Activated T-cell treated with anti-CD3 and anti-CD28 coated beads, Interleukin-2, amount 50 U/mL, for 24 hours (primary cell): ENCODE results near the gene SIPA1L3.

ENCODE experiments used
- DNase-seq: peaks from one replicate; pipeline ENCODE4 v3.0.0-alpha.2; 2020
- H3K27ac Mint-ChIP-seq: 2 replicates; pipeline ENCODE4 v1.8.0; 2020; ENCODE audit warnings: mild to moderate bottlenecking, mixed read lengths
- H3K27me3 Mint-ChIP-seq: 2 replicates; pipeline ENCODE4 v1.8.0; 2020; ENCODE audit warnings: mixed read lengths
- H3K36me3 Mint-ChIP-seq: 2 replicates; pipeline ENCODE4 v1.8.0; 2020; ENCODE audit warnings: low read depth, mixed read lengths
- H3K4me1 Mint-ChIP-seq: 2 replicates; pipeline ENCODE4 v1.8.0; 2020; ENCODE audit warnings: low read depth, mixed read lengths
- H3K4me3 Mint-ChIP-seq: 2 replicates; pipeline ENCODE4 v1.8.0; 2020; ENCODE audit warnings: mild to moderate bottlenecking, moderate library complexity, mixed read lengths
- H3K9me3 Mint-ChIP-seq: 2 replicates; pipeline ENCODE4 v1.8.0; 2020; ENCODE audit warnings: mixed read lengths

The SIPA1L3 gene

DNA sequence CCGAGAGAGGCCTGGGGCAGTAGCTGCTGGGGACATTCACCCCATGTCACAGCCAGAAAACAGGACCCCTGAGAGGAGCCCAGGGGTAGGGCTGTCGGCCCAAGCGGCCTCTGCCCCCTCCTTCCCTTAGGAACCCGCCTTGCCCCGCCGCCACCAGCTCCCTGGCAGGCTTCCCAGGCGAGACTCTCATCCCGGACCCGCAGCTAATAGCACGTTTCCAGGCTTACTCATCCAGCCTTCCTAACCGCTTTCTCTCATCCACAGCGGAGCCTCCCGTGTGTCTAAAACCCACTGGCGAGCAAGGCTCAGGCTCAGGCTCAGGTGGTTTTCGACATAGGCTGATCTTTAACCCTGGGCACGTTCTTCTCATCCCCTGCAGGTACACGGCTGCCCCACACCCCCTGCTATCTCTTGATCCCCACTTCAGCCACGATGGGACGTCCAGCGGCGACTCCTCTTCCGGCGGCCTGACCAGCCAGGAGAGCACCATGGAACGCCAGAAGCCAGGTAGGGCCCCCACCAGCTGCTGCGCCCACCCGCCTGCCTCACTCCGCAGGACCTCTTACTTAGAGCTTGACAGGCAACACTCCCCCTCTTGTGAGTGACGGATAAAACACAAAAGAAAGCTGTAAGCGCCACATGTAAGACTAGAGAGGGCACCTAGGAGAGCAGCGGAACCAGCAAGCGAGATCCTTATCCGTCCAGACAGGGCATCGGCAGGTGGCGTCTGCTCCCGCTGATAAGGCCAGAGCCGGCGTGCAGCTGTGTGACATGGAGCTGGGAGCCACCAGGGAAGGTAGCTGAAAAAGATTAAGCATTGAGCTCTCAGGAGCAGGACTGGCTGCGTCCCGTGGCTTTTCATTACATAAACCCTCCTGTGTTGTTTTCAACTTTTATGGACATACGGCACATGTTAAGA is 245.7 kb downstream of the SIPA1L3 start:
- H3K9me3 Mint-ChIP-seq = no peaks in the 10 kb centered on the region
- DNase-seq = no peak
- H3K36me3 Mint-ChIP-seq = peaks cover 38% of the 10 kb centered on the region
- no peaks in the 10 kb centered on the region for H3K27me3 Mint-ChIP-seq
- H3K27ac Mint-ChIP-seq = no peak overlapping the region
- no peaks in the 10 kb centered on the region for H3K4me1 Mint-ChIP-seq
- H3K4me3 Mint-ChIP-seq = no peak overlapping the region

GRCh38 chr19:38155453-38155852 is 248.4 kb downstream of the SIPA1L3 start:
- H3K4me3 Mint-ChIP-seq = no peak overlapping the region
- H3K27ac Mint-ChIP-seq = no peak overlapping the region
- no peaks in the 10 kb centered on the region for H3K27me3 Mint-ChIP-seq
- H3K4me1 Mint-ChIP-seq = no peaks in the 10 kb centered on the region
- no peaks in the 10 kb centered on the region for H3K9me3 Mint-ChIP-seq
- H3K36me3 Mint-ChIP-seq = peaks cover 54% of the 10 kb centered on the region
- DNase-seq = no peak

DNA sequence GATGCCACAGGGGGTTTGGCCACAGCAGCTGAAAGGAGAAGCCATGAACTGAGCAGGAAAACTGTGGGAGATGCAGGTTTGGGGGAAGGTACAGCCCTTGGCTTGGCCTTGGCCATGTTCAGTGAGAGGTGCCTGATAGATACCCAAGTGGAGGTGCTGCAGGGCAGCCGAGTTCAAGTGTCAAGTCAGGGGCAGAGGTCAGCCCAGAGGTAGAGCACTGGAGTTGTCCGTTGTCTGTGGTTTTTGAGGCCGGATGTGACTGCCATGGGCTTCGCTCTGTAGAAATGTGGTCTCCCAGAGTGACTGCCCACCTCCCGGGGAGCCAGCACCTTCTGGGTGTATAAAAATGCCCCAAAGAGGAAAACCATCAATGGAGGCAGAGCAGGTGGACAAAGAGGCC is 251.7 kb downstream of the SIPA1L3 start:
- DNase-seq = no peak
- no peaks in the 10 kb centered on the region for H3K27me3 Mint-ChIP-seq
- peaks cover 67% of the 10 kb centered on the region for H3K36me3 Mint-ChIP-seq
- no peaks in the 10 kb centered on the region for H3K4me1 Mint-ChIP-seq
- H3K27ac Mint-ChIP-seq = no peak overlapping the region
- no peak overlapping the region for H3K4me3 Mint-ChIP-seq
- H3K9me3 Mint-ChIP-seq = peaks cover 3% of the 10 kb centered on the region

GRCh38 chr19:38162094-38162493 is 255.1 kb downstream of the SIPA1L3 start:
- DNase-seq = no peak
- H3K27ac Mint-ChIP-seq = no peak overlapping the region
- H3K4me3 Mint-ChIP-seq = no peak overlapping the region
- no peaks in the 10 kb centered on the region for H3K4me1 Mint-ChIP-seq
- peaks cover 79% of the 10 kb centered on the region for H3K36me3 Mint-ChIP-seq
- H3K9me3 Mint-ChIP-seq = peaks cover 3% of the 10 kb centered on the region
- no peaks in the 10 kb centered on the region for H3K27me3 Mint-ChIP-seq

DNA sequence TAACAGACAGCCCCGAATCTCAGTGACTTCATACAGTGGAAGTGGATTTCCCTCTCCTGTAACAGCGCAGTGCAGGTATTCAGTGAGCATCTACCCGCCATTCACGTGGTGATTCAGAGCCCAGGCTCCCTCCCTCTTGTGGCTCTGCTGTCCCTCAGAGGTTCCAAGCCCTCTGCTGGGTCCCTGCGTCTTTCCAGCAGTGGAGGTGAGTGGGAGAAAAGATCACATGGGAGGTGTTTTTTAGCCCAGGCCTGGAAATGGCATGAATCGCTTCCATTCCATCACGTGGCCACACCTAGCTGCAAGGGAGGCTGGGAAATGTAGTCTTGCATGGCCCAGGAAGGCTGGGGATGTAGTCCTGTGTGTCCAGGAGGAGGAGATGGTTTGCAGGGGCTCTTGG is 255.6 kb downstream of the SIPA1L3 start:
- Mint-ChIP-seq H3K9me3 (peaks cover 3% of the 10 kb centered on the region), H3K27me3 (no peaks in the 10 kb centered on the region), H3K27ac (no peak overlapping the region), H3K4me1 (no peaks in the 10 kb centered on the region), H3K4me3 (no peak overlapping the region), H3K36me3 (peaks cover 77% of the 10 kb centered on the region)
- DNase-seq = no peak

DNA sequence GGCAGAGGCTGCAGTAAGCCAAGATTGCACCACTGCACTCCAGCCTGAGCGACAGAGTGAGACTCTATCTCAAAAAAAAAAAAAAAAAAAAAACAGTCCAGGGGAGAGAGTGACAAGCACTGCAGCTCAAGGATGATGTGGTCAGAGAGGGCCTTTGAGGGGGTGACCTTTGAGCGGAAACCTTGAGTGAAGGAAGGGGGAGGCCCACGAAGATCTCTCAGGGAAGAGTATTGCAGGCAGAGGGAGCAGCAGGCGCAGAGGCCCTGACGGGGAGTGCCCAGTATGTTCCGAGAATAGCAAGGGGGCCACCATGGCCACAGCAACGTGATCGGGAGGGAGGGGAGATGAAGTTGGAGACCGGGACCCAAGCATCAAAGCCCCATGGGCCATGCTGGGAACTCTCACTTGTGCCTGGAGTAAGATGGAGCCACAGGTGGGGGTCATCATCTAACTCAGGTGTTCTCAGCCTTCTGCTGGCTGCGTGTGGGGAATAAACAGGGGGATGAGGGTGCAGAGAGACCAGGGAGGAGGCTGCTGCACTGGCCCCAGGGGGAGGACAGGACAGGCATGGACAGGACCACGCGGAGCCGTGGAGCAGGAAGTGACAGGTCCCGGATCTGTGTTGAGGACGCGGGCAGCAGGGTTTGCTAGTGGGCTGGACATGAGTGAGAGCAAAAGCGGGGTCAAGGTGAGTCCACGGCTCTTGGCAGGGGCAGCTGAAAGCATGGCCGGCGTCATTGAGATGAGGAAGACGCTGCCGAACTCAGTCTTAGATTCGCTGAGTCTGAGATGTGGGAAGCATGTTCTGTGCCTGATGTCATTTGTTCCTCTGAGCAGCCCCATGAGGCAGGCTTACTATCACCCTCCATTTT is 256.6 kb downstream of the SIPA1L3 start:
- DNase-seq = no peak
- Mint-ChIP-seq H3K36me3 (peaks cover 74% of the 10 kb centered on the region), H3K27ac (no peak overlapping the region), H3K4me1 (no peaks in the 10 kb centered on the region), H3K4me3 (no peak overlapping the region), H3K9me3 (peaks cover 3% of the 10 kb centered on the region), H3K27me3 (no peaks in the 10 kb centered on the region)

DNA sequence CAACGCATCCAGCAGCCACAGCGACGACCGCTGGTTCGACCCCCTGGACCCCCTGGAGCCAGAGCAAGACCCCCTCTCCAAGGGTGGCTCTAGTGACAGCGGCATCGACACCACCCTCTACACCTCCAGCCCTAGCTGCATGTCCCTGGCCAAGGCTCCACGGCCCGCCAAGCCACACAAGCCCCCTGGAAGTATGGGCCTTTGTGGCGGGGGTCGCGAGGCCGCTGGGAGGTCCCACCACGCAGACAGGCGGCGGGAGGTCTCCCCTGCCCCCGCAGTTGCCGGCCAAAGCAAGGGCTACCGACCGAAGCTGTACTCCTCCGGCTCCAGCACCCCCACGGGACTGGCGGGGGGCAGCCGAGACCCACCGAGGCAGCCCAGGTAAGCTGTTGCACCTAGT is 257.5 kb downstream of the SIPA1L3 start:
- H3K27me3 Mint-ChIP-seq = no peaks in the 10 kb centered on the region
- H3K27ac Mint-ChIP-seq = no peak overlapping the region
- no peak overlapping the region for H3K4me3 Mint-ChIP-seq
- H3K4me1 Mint-ChIP-seq = no peaks in the 10 kb centered on the region
- H3K36me3 Mint-ChIP-seq = peaks cover 68% of the 10 kb centered on the region
- DNase-seq = no peak
- peaks cover 3% of the 10 kb centered on the region for H3K9me3 Mint-ChIP-seq

GRCh38 chr19:38165335-38165734 is 258.3 kb downstream of the SIPA1L3 start:
- Mint-ChIP-seq H3K9me3 (peaks cover 3% of the 10 kb centered on the region), H3K4me3 (no peak overlapping the region), H3K27ac (no peak overlapping the region), H3K36me3 (peaks cover 67% of the 10 kb centered on the region), H3K27me3 (no peaks in the 10 kb centered on the region), H3K4me1 (no peaks in the 10 kb centered on the region)
- DNase-seq = no peak

DNA sequence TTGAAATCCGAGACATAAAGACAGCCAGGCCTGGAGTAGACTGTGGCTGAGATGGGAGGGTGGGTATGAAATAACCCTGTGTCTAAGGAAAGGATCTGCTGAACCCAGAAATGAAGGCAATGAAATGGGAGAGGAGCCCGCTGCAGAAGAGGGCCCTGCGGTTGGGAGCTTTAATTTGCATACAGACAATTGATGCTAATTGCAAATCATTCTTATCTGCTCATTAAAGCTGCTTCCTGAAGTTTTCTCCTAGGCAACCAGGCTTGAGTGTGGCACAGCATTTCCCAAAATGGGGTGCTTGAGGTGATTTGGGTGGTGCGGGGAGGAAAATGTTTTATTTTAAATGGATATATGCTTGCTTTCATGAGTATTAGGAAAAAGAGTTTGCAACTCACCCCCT is 261.6 kb downstream of the SIPA1L3 start:
- DNase-seq = no peak
- no peaks in the 10 kb centered on the region for H3K9me3 Mint-ChIP-seq
- H3K27me3 Mint-ChIP-seq = no peaks in the 10 kb centered on the region
- peaks cover 36% of the 10 kb centered on the region for H3K36me3 Mint-ChIP-seq
- no peak overlapping the region for H3K4me3 Mint-ChIP-seq
- no peak overlapping the region for H3K27ac Mint-ChIP-seq
- no peaks in the 10 kb centered on the region for H3K4me1 Mint-ChIP-seq

DNA sequence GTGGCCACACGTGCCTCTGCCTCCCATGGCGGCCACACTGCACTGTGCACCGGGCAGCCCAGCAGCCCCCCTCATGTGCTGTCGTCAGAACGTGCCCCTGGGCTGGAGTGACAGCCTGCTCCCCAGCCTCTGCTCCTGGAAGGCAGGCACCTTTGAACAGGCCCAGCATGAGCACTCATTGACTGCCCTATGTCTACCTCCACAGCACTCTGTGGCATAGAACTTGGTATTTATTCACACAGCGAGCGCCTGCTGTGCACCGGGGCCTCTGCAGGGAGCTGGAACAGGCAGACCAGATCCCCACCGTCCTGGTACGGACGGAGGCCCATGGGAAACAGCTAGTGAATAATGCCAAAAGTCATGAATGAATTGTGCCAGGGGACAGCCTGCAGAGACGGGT is 263.3 kb downstream of the SIPA1L3 start:
- H3K4me3 Mint-ChIP-seq = no peak overlapping the region
- H3K9me3 Mint-ChIP-seq = no peaks in the 10 kb centered on the region
- H3K4me1 Mint-ChIP-seq = no peaks in the 10 kb centered on the region
- no peaks in the 10 kb centered on the region for H3K27me3 Mint-ChIP-seq
- no peak overlapping the region for H3K27ac Mint-ChIP-seq
- H3K36me3 Mint-ChIP-seq = peaks cover 22% of the 10 kb centered on the region
- no peak for DNase-seq

- DNase-seq = no peak
- Mint-ChIP-seq H3K27me3 (no peaks in the 10 kb centered on the region), H3K36me3 (peaks cover 15% of the 10 kb centered on the region), H3K4me1 (no peaks in the 10 kb centered on the region), H3K4me3 (no peak overlapping the region), H3K9me3 (peaks cover 2% of the 10 kb centered on the region), H3K27ac (no peak overlapping the region)
These were observed 265.0 kb downstream of the SIPA1L3 start for GRCh38 chr19:38172001-38172400.

DNA sequence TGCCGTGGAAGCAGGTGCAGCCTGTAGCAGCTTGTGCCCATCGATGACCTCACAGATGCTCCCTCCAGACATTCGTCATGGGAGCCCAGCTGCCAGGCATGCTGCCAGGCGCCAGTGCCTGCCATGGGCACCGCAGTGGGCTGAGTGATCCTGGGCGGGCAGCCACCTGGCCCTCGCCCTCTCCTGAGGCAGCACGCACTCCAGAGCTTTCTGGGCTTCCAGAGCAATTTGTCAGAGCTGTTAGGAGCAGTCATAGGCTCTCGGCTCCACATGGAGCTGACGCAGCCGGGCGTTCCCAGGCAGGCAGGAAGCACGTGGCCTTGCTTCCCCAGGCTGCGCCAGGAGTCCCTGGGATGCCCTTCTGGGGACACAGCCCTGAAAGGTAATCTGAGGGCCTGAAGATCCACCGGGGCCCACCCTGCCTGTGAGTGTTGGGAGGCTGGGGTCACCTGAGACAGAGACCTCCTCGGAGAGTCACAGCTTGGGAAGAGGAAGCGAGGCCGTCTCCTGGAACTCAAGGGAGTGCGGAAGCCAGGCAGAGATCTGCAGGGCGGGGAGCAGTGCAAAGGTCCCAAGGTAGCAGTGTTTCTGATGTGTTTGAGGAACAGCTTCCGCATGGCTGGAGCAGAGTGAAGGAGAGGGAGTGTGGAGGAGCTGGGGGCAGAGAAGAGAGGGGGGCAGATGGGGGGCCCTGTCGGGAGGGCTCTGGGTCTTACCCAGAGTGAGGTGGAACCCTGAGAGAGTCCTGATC is 266.5 kb downstream of the SIPA1L3 start:
- peaks cover 2% of the 10 kb centered on the region for H3K9me3 Mint-ChIP-seq
- no peaks in the 10 kb centered on the region for H3K4me1 Mint-ChIP-seq
- no peak overlapping the region for H3K27ac Mint-ChIP-seq
- no peak overlapping the region for H3K4me3 Mint-ChIP-seq
- H3K27me3 Mint-ChIP-seq = no peaks in the 10 kb centered on the region
- DNase-seq = no peak
- H3K36me3 Mint-ChIP-seq = peaks cover 10% of the 10 kb centered on the region

DNA sequence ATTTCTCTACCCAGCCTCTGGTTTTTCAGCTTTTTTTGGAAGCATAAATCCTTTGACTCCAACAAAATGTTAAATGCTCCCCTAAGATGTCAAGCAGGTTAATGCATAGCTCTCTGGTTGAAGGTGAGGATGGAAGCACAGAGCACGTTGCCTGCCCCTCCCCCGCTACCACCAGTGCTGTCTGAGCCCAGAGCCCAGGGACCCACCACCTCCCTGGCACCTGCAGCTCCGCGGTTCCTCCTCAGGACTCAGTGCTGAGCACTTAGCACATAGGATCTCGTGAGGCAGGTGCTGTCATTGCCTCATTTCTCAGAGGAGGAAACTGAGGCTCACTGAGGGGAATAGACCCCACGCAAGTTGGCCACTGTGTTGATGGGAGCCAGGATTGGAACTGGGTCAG is 268.4 kb downstream of the SIPA1L3 start:
- H3K27me3 Mint-ChIP-seq = no peaks in the 10 kb centered on the region
- H3K27ac Mint-ChIP-seq = no peak overlapping the region
- peaks cover 24% of the 10 kb centered on the region for H3K36me3 Mint-ChIP-seq
- DNase-seq = no peak
- H3K4me3 Mint-ChIP-seq = no peak overlapping the region
- H3K4me1 Mint-ChIP-seq = no peaks in the 10 kb centered on the region
- H3K9me3 Mint-ChIP-seq = peaks cover 11% of the 10 kb centered on the region

DNA sequence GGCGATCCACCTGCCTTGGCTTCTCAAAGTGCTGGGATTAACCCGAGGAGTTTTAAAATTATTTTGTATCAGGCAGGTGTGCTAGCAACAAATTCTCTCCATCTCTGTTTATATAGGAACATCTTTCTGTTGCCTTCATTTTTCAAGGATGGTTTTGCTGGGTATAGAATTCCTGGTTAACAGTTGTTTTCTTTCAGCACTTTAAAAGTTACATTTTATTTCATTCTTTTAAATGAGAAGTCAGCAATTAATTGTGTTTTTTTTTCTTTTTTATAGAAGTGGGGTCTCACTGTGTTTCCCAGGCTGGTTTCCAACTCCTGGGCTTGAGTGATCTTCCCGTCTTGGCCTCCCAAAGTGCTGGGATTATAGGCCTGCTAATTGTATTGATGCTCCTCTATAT is 273.1 kb downstream of the SIPA1L3 start:
- Mint-ChIP-seq H3K27me3 (no peaks in the 10 kb centered on the region), H3K4me3 (no peak overlapping the region), H3K9me3 (peaks cover 15% of the 10 kb centered on the region), H3K36me3 (peaks cover 52% of the 10 kb centered on the region), H3K4me1 (no peaks in the 10 kb centered on the region), H3K27ac (no peak overlapping the region)
- no peak for DNase-seq
